CD8-positive, alpha-beta memory T cell (primary cell): ENCODE data around the gene MTRFR. TPM values are rescaled to one million over a fixed set of nuclear protein-coding genes. Genes with fewer than 3 reads are reported as not detected.
"Not testable (repeated sequence)": the region's sequence is repeated elsewhere in the genome, so short reads cannot be mapped to it uniquely, and the experiment has no call there.

Experiments used
- CTCF ChIA-PET: fragments of 350-600 bp; sonication (Branson Sonifier 250); formaldehyde crosslinking; loops from one replicate; lab custom pipeline; 2021; ENCODE audit warnings: antibody characterized with exemption; lab: Charles Lee
- POLR2A ChIA-PET: fragments of 350-600 bp; sonication (Branson Sonifier 250); formaldehyde crosslinking; loops from one replicate; lab custom pipeline; 2021; ENCODE audit warnings: antibody characterized with exemption; lab: Charles Lee
- DNase-seq, 5 donors: peaks; one replicate each; pipeline versions ENCODE4 v3.0.0 to v3.0.0-alpha.2; 2020 to 2022; ENCODE audit warnings: mixed read lengths in 1 of 5
- H3K27ac ChIP-seq: one replicate; pipeline ENCODE4 v1.7.0; 2013; ENCODE audit warnings: low read depth, mild to moderate bottlenecking, low read length, moderate library complexity
- H3K27me3 ChIP-seq: 2 replicates; pipeline ENCODE4 v1.7.0; 2013; ENCODE audit warnings: low read length, mild to moderate bottlenecking; ENCODE audit not compliant: insufficient read depth, poor library complexity, severe bottlenecking
- H3K36me3 ChIP-seq: 2 replicates; pipeline ENCODE4 v1.7.0; 2013; ENCODE audit warnings: mild to moderate bottlenecking, low read length, moderate library complexity; ENCODE audit not compliant: insufficient read depth
- H3K4me1 ChIP-seq: 2 replicates; pipeline ENCODE4 v1.7.0; 2013; ENCODE audit warnings: mild to moderate bottlenecking, low read length, moderate library complexity; ENCODE audit not compliant: insufficient read depth
- H3K4me3 ChIP-seq: 2 replicates; pipeline ENCODE4 v1.7.0; 2013; ENCODE audit warnings: mild to moderate bottlenecking, low read length
- H3K9me3 ChIP-seq: 2 replicates; pipeline ENCODE4 v1.7.0; 2013; ENCODE audit warnings: mild to moderate bottlenecking, low read length
- H3K27ac Mint-ChIP-seq, 8 donors: one replicate each; pipeline ENCODE4 v1.8.0; 2020 to 2021; ENCODE audit warnings: mixed read lengths in 8 of 8, mild to moderate bottlenecking in 6 of 8, inconsistent platforms in 3 of 8, moderate library complexity in 3 of 8
- H3K27me3 Mint-ChIP-seq, 2 donors: one replicate each; pipeline ENCODE4 v1.8.0; 2020 to 2021; ENCODE audit warnings: mixed read lengths in 2 of 2, mild to moderate bottlenecking in 1 of 2, moderate library complexity in 1 of 2
- H3K36me3 Mint-ChIP-seq, 3 donors: one replicate each; pipeline ENCODE4 v1.8.0; 2020 to 2021; ENCODE audit warnings: mixed read lengths in 3 of 3, inconsistent platforms in 1 of 3, mild to moderate bottlenecking in 1 of 3
- H3K4me1 Mint-ChIP-seq, 3 donors: one replicate each; pipeline ENCODE4 v1.8.0; 2020 to 2021; ENCODE audit warnings: mixed read lengths in 3 of 3, inconsistent platforms in 1 of 3, mild to moderate bottlenecking in 1 of 3
- H3K4me3 Mint-ChIP-seq, 7 donors: one replicate each; pipeline ENCODE4 v1.8.0; 2020 to 2021; ENCODE audit warnings: mixed read lengths in 7 of 7, mild to moderate bottlenecking in 6 of 7, moderate library complexity in 4 of 7, inconsistent platforms in 2 of 7
- H3K9me3 Mint-ChIP-seq, 5 donors: one replicate each; pipeline ENCODE4 v1.8.0; 2020 to 2022; ENCODE audit warnings: mixed read lengths in 5 of 5, mild to moderate bottlenecking in 3 of 5, moderate library complexity in 2 of 5, inconsistent platforms in 1 of 5
- polyA plus RNA-seq: library from polyadenylated mRNA; unstranded; fragments of 300-500 nt; fragmentation: Illumina TruSeq; gene quantifications from one replicate; pipeline ENCODE4 v1.2.3, GENCODE V29; 2021
- total RNA-seq, 2 experiments: library from RNA; stranded (reverse); gene quantifications; one replicate each; pipeline ENCODE4 v1.2.3, GENCODE V29; 2021

The MTRFR gene
- total and polyA plus RNA-seq, 3 experiments from 2014 or later = 26.6 to 51.4 (median 26.6) TPM

GRCh38 chr12:123248996-123249741, 15.9 kb downstream of the MTRFR start:
- Mint-ChIP-seq H3K36me3 (peaks cover 0 to 66% (median 6%) of the 10 kb centered on the region in 3 donors), H3K4me1 (peaks cover 52 to 77% (median 59%) of the 10 kb centered on the region in 3 donors), H3K27ac (peak overlapping the region in 1 of 8 donors; percentile 29)
- H3K4me3 ChIP-seq, H3K9me3 Mint-ChIP-seq, H3K36me3 ChIP-seq, H3K4me3 Mint-ChIP-seq, H3K27me3 Mint-ChIP-seq, H3K9me3 ChIP-seq, DNase-seq, H3K27me3 ChIP-seq, H3K27ac ChIP-seq: not testable (repeated sequence)
- POLR2A ChIA-PET = interaction anchor here (0.6 kb wide), 1 partner anchor 183 kb away, joined by 3 read pairs; no protein-coding TSS in a partner anchor
- H3K4me1 ChIP-seq = peaks cover 24% of the 10 kb centered on the region
- CTCF ChIA-PET = interaction anchor here (1.0 to 2.5 kb wide), 3 partner anchors 11 to 12 kb away, joined by 3 to 10 read pairs (median 4); no protein-coding TSS in a partner anchor

- peaks cover 17% of the 10 kb centered on the region for H3K36me3 ChIP-seq
- POLR2A ChIA-PET = no interaction called here
These were observed 17.5 kb downstream of the MTRFR start for GRCh38 chr12:123250471-123251383.

GRCh38 chr12:123251403-123252076, 18.3 kb downstream of the MTRFR start:
- H3K9me3 Mint-ChIP-seq = no peaks in the 10 kb centered on the region
- H3K36me3 ChIP-seq = peaks cover 22% of the 10 kb centered on the region
- no peaks in the 10 kb centered on the region for H3K27me3 Mint-ChIP-seq
- DNase-seq = no peak
- peaks cover 24% of the 10 kb centered on the region for H3K4me1 ChIP-seq
- ChIA-PET CTCF (interaction anchor here (1.2 to 2.5 kb wide), 4 partner anchors 10 to 299 kb away, joined by 3 to 10 read pairs (median 4); no protein-coding TSS in a partner anchor), POLR2A (no interaction called here)
- no peaks in the 10 kb centered on the region for H3K27me3 ChIP-seq
- H3K27ac Mint-ChIP-seq = peak overlapping the region in 7 of 8 donors; percentile 10 to 77 (median 40)
- H3K27ac ChIP-seq = peak overlapping the region; percentile 27
- no peak overlapping the region for H3K4me3 ChIP-seq
- H3K36me3 Mint-ChIP-seq = peaks cover 0 to 79% (median 9%) of the 10 kb centered on the region in 3 donors
- no peaks in the 10 kb centered on the region for H3K9me3 ChIP-seq
- H3K4me3 Mint-ChIP-seq = no peak overlapping the region
- peaks cover 42 to 61% (median 44%) of the 10 kb centered on the region in 3 donors for H3K4me1 Mint-ChIP-seq

More at GRCh38 chr12:123250471-123251383, 17.5 kb downstream of the MTRFR start:
- DNase-seq = no peak
- CTCF ChIA-PET = interaction anchor here (1.2 to 2.5 kb wide), 3 partner anchors 10 to 14 kb away, joined by 3 to 10 read pairs (median 6); no protein-coding TSS in a partner anchor
- Mint-ChIP-seq H3K4me3 (peak overlapping the region in 2 of 7 donors; percentile 0 to 65), H3K9me3 (no peaks in the 10 kb centered on the region), H3K4me1 (peaks cover 46 to 69% (median 52%) of the 10 kb centered on the region in 3 donors), H3K27me3 (no peaks in the 10 kb centered on the region), H3K27ac (peak overlapping the region; percentile 5 to 96 (median 66)), H3K36me3 (peaks cover 0 to 74% (median 9%) of the 10 kb centered on the region in 3 donors)
- no peak overlapping the region for H3K4me3 ChIP-seq
- no peaks in the 10 kb centered on the region for H3K9me3 ChIP-seq
- H3K27ac ChIP-seq = peak overlapping the region; percentile 27
- no peaks in the 10 kb centered on the region for H3K27me3 ChIP-seq
- H3K4me1 ChIP-seq = peaks cover 24% of the 10 kb centered on the region

- H3K4me3 Mint-ChIP-seq, H3K4me3 ChIP-seq, H3K9me3 ChIP-seq, H3K27ac ChIP-seq, H3K27me3 ChIP-seq, DNase-seq, H3K9me3 Mint-ChIP-seq, POLR2A ChIA-PET, H3K27me3 Mint-ChIP-seq: not testable (repeated sequence)
- Mint-ChIP-seq H3K36me3 (peaks cover 0 to 82% (median 10%) of the 10 kb centered on the region in 3 donors), H3K4me1 (peaks cover 35 to 54% (median 37%) of the 10 kb centered on the region in 3 donors), H3K27ac (peak overlapping the region in 2 of 8 donors; percentile 20 to 57)
- H3K36me3 ChIP-seq = peaks cover 22% of the 10 kb centered on the region
- CTCF ChIA-PET = interaction anchor here (1.3 kb wide), 1 partner anchor 300 kb away, joined by 3 read pairs; no protein-coding TSS in a partner anchor
- peaks cover 21% of the 10 kb centered on the region for H3K4me1 ChIP-seq
These were observed 19.1 kb downstream of the MTRFR start for GRCh38 chr12:123252365-123252764.

GRCh38 chr12:123253641-123254459, 20.6 kb downstream of the MTRFR start:
- no peak overlapping the region for H3K4me3 Mint-ChIP-seq
- Histone ChIP-seq H3K27ac (no peak overlapping the region), H3K27me3 (no peaks in the 10 kb centered on the region), H3K4me1 (peaks cover 14% of the 10 kb centered on the region), H3K4me3 (no peak overlapping the region), H3K9me3 (no peaks in the 10 kb centered on the region), H3K36me3 (peaks cover 31% of the 10 kb centered on the region)
- H3K4me1 Mint-ChIP-seq = peaks cover 22 to 39% (median 23%) of the 10 kb centered on the region in 3 donors
- no peaks in the 10 kb centered on the region for H3K9me3 Mint-ChIP-seq
- H3K36me3 Mint-ChIP-seq = peaks cover 0 to 78% (median 10%) of the 10 kb centered on the region in 3 donors
- no peaks in the 10 kb centered on the region for H3K27me3 Mint-ChIP-seq
- ChIA-PET POLR2A (interaction anchor here (0.7 kb wide), 2 partner anchors 21 to 210 kb away, joined by 3 read pairs; partner anchors contain the start of gene MPHOSPH9), CTCF (no interaction called here)
- no peak for DNase-seq
- H3K27ac Mint-ChIP-seq = peak overlapping the region in 1 of 8 donors; percentile 63

- H3K4me3 Mint-ChIP-seq = no peak overlapping the region
- peaks cover 0 to 75% (median 10%) of the 10 kb centered on the region in 3 donors for H3K36me3 Mint-ChIP-seq
- no peak overlapping the region for H3K27ac ChIP-seq
- H3K4me1 Mint-ChIP-seq = peaks cover 19 to 33% (median 19%) of the 10 kb centered on the region in 3 donors
- no peaks in the 10 kb centered on the region for H3K27me3 Mint-ChIP-seq
- H3K27me3 ChIP-seq = no peaks in the 10 kb centered on the region
- H3K36me3 ChIP-seq = peaks cover 31% of the 10 kb centered on the region
- H3K9me3 ChIP-seq = no peaks in the 10 kb centered on the region
- ChIA-PET POLR2A (no interaction called here), CTCF (no interaction called here)
- no peak overlapping the region for H3K4me3 ChIP-seq
- H3K4me1 ChIP-seq = peaks cover 14% of the 10 kb centered on the region
- DNase-seq = no peak
- no peaks in the 10 kb centered on the region for H3K9me3 Mint-ChIP-seq
- H3K27ac Mint-ChIP-seq = peak overlapping the region in 2 of 8 donors; percentile 3 to 66
These were observed 21.7 kb downstream of the MTRFR start for GRCh38 chr12:123254853-123255446.
